DND-41 (cell line): ENCODE results near the gene HOXD12.
A peak's percentile ranks its signal among the peaks of the same experiment; 100 is the strongest.

ENCODE experiments used
- ATAC-seq: fragments of 200-7000 bp; cut with Tn5 transposase; 3 replicates; pipeline ENCODE4 v1.9.1; 2021; ENCODE audit warnings: low read depth; ENCODE audit not compliant: insufficient read depth
- DNase-seq: peaks from one replicate; pipeline ENCODE4 v3.0.0-alpha.2; 2020
- H2AFZ ChIP-seq: 2 replicates; pipeline ENCODE4 v1.6.0; 2012; ENCODE audit warnings: low read depth, low read length
- H3K27ac ChIP-seq: 2 replicates; pipeline ENCODE4 v1.5.1; 2012; ENCODE audit warnings: low read length, inconsistent platforms
- H3K27me3 ChIP-seq: fragments of 200-600 bp; sonication (generic); 2 replicates; pipeline ENCODE4 v1.6.0; 2012; ENCODE audit warnings: low read length, mild to moderate bottlenecking, inconsistent platforms; ENCODE audit not compliant: insufficient read depth, poor library complexity
- H3K36me3 ChIP-seq: 2 replicates; pipeline ENCODE4 v1.5.1; 2012; ENCODE audit warnings: low read length, inconsistent platforms; ENCODE audit not compliant: insufficient read depth
- H3K4me1 ChIP-seq: 2 replicates; pipeline ENCODE4 v1.5.1; 2012; ENCODE audit warnings: mild to moderate bottlenecking, low read length; ENCODE audit not compliant: insufficient read depth
- H3K4me2 ChIP-seq: 2 replicates; pipeline ENCODE4 v1.6.0; 2012; ENCODE audit warnings: mild to moderate bottlenecking, moderate library complexity, low read length, inconsistent platforms; ENCODE audit not compliant: insufficient read depth
- H3K4me3 ChIP-seq, 2 experiments: fragments of 200-600 bp in 1 of 2; shearing (Covaris generic) in 1 of 2; 2 replicates each; pipeline ENCODE4 v1.5.1; 2012 to 2016; ENCODE audit warnings: inconsistent platforms in 2 of 2, low read length in 2 of 2, mild to moderate bottlenecking in 2 of 2, low read depth in 1 of 2, moderate library complexity in 1 of 2
- H3K79me2 ChIP-seq: 2 replicates; pipeline ENCODE4 v1.6.0; 2012; ENCODE audit warnings: low read length, inconsistent platforms; ENCODE audit not compliant: insufficient read depth
- H3K9ac ChIP-seq: 2 replicates; pipeline ENCODE4 v1.6.0; 2012; ENCODE audit warnings: low read depth, mild to moderate bottlenecking, inconsistent platforms, low read length, moderate library complexity
- H3K9me3 ChIP-seq: 2 replicates; pipeline ENCODE4 v1.5.1; 2012; ENCODE audit warnings: low read length, moderate library complexity, mild to moderate bottlenecking, inconsistent platforms; ENCODE audit not compliant: insufficient read depth, severe bottlenecking
- H4K20me1 ChIP-seq: 2 replicates; pipeline ENCODE4 v1.6.0; 2012; ENCODE audit warnings: low read length; ENCODE audit not compliant: insufficient read depth
- CTCF ChIP-seq: IDR thresholded peaks from 2 replicates; pipeline ENCODE4 v1.5.1; 2012; ENCODE audit warnings: borderline replicate concordance, low read length, moderate library complexity, mild to moderate bottlenecking; ENCODE audit not compliant: poor library complexity, severe bottlenecking; ENCODE audit errors: extremely low read depth
- EZH2 ChIP-seq: IDR thresholded peaks from 3 replicates; pipeline ENCODE4 v1.6.1; 2012; ENCODE audit warnings: borderline replicate concordance, low read depth, mild to moderate bottlenecking, moderate library complexity, low read length, inconsistent platforms; ENCODE audit not compliant: severe bottlenecking

The HOXD12 gene

GRCh38 chr2:176117823-176118371 lies 18.3 kb downstream of the HOXD12 start:
- H3K27ac ChIP-seq = no peak overlapping the region
- no peak for DNase-seq
- H2AFZ ChIP-seq = no peak overlapping the region
- no peaks in the 10 kb centered on the region for H3K4me1 ChIP-seq
- H3K36me3 ChIP-seq = no peaks in the 10 kb centered on the region
- no peaks in the 10 kb centered on the region for H3K27me3 ChIP-seq
- H3K4me2 ChIP-seq = no peak overlapping the region
- no peaks in the 10 kb centered on the region for H3K79me2 ChIP-seq
- TF ChIP-seq EZH2 (no peak), CTCF (no peak)
- no peak overlapping the region for H3K9ac ChIP-seq
- no peaks in the 10 kb centered on the region for H3K9me3 ChIP-seq
- H4K20me1 ChIP-seq = no peaks in the 10 kb centered on the region
- no peak overlapping the region for H3K4me3 ChIP-seq
- ATAC-seq = no peak

- H3K4me2 ChIP-seq = no peak overlapping the region
- H3K4me3 ChIP-seq = no peak overlapping the region
- H3K9ac ChIP-seq = no peak overlapping the region
- TF ChIP-seq CTCF (peak; percentile 65), EZH2 (no peak)
- H3K79me2 ChIP-seq = no peaks in the 10 kb centered on the region
- ATAC-seq (peak; percentile 55; the same call in 2 of the 3 replicates), DNase-seq (peak; percentile 15)
- no peak overlapping the region for H2AFZ ChIP-seq
- H3K27ac ChIP-seq = no peak overlapping the region
- H3K4me1 ChIP-seq = no peaks in the 10 kb centered on the region
- no peaks in the 10 kb centered on the region for H3K27me3 ChIP-seq
- no peaks in the 10 kb centered on the region for H3K9me3 ChIP-seq
- H3K36me3 ChIP-seq = no peaks in the 10 kb centered on the region
- no peaks in the 10 kb centered on the region for H4K20me1 ChIP-seq
These were observed 19.2 kb downstream of the HOXD12 start for GRCh38 chr2:176118601-176119339.

- H3K9me3 ChIP-seq = no peaks in the 10 kb centered on the region
- ATAC-seq (no peak), DNase-seq (no peak)
- no peak overlapping the region for H3K27ac ChIP-seq
- H3K4me2 ChIP-seq = no peak overlapping the region
- no peak for TF ChIP-seq EZH2
- TF ChIP-seq CTCF = no peak
- no peaks in the 10 kb centered on the region for H3K36me3 ChIP-seq
- H3K27me3 ChIP-seq = no peaks in the 10 kb centered on the region
- H3K4me1 ChIP-seq = no peaks in the 10 kb centered on the region
- H4K20me1 ChIP-seq = no peaks in the 10 kb centered on the region
- H2AFZ ChIP-seq = no peak overlapping the region
- no peak overlapping the region for H3K4me3 ChIP-seq
- H3K9ac ChIP-seq = no peak overlapping the region
- H3K79me2 ChIP-seq = no peaks in the 10 kb centered on the region
These were observed 21.0 kb downstream of the HOXD12 start for GRCh38 chr2:176120364-176121189.
